ENCODE results near the gene SPTSSA.

DNA sequence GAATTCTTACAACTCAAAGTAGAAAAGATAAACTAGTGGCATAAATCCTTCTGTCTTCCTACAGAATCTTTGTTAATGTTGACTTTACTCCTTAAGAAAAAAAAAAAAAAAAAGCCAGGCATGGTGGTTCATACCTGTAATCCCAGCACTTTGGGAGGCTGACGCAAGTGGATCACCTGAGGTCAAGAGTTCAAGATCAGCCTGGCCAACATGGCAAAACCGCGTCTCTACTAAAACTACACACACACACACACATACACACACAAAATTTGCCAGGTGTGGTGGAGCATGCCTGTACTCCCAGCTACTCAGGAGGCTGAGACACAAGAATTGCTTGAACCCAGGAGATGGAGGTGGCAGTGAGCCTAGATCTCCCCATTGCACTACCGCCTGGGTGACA lies 17.7 kb upstream of the SPTSSA start:
- TF ChIP-seq CTCF (IDR thresholded peaks at IDR 0.05) = no peak
- TF ChIP-seq POLR2A (IDR thresholded peaks at IDR 0.05) = no peak
